OCI-LY1 (cell line): Measurements from ENCODE around the gene CUTA.

Experiments
- H2AFZ ChIP-seq: fragments of 200-600 bp; sonication (generic), shearing (Covaris generic); 2 replicates; pipeline ENCODE4 v1.6.0; 2014; ENCODE audit warnings: antibody characterized with exemption, mild to moderate bottlenecking, low read length
- H3F3A ChIP-seq: fragments of 200-600 bp; sonication (generic), shearing (Covaris generic); 2 replicates; pipeline ENCODE4 v1.6.0; 2014; ENCODE audit warnings: mild to moderate bottlenecking, antibody characterized with exemption, low read length, moderate library complexity; ENCODE audit not compliant: insufficient read depth
- H3K27ac ChIP-seq: fragments of 200-600 bp; sonication (generic); 2 replicates; pipeline ENCODE4 v1.5.1; 2014; ENCODE audit warnings: low read length, mixed run types, mild to moderate bottlenecking, low read depth; ENCODE audit not compliant: poor library complexity, severe bottlenecking
- H3K27me3 ChIP-seq: fragments of 200-600 bp; sonication (generic); 2 replicates; pipeline ENCODE4 v1.6.0; 2014; ENCODE audit warnings: antibody characterized with exemption, mild to moderate bottlenecking, low read length, moderate library complexity; ENCODE audit not compliant: insufficient read depth
- H3K36me3 ChIP-seq: fragments of 200-600 bp; sonication (generic); 2 replicates; pipeline ENCODE4 v1.6.1; 2014; ENCODE audit warnings: mild to moderate bottlenecking, antibody characterized with exemption, low read length, moderate library complexity, mixed read lengths; ENCODE audit not compliant: insufficient read depth
- H3K4me1 ChIP-seq: fragments of 200-600 bp; sonication (generic); 2 replicates; pipeline ENCODE4 v1.5.1; 2014; ENCODE audit warnings: mild to moderate bottlenecking, low read length, moderate library complexity; ENCODE audit not compliant: insufficient read depth, severe bottlenecking
- H3K4me2 ChIP-seq: fragments of 200-600 bp; sonication (generic), shearing (Covaris generic); 2 replicates; pipeline ENCODE4 v1.6.1; 2014; ENCODE audit warnings: low read length
- H3K4me3 ChIP-seq: fragments of 200-600 bp; sonication (generic); 2 replicates; pipeline ENCODE4 v1.5.1; 2014; ENCODE audit warnings: low read length, low read depth, mild to moderate bottlenecking, mixed read lengths; ENCODE audit not compliant: poor library complexity, severe bottlenecking
- H3K79me2 ChIP-seq: fragments of 200-600 bp; shearing (Covaris generic); 2 replicates; pipeline ENCODE4 v1.6.1; 2016; ENCODE audit warnings: mixed run types, low read length, mixed read lengths; ENCODE audit not compliant: insufficient read depth
- H3K9ac ChIP-seq: fragments of 200-600 bp; sonication (generic), shearing (Covaris generic); 2 replicates; pipeline ENCODE4 v1.6.1; 2014; ENCODE audit warnings: mild to moderate bottlenecking, low read length, mixed read lengths
- H3K9me2 ChIP-seq: fragments of 200-600 bp; sonication (generic), shearing (Covaris generic); 2 replicates; pipeline ENCODE4 v1.6.1; 2014; ENCODE audit warnings: low read depth, mild to moderate bottlenecking, low read length, mixed read lengths
- H3K9me3 ChIP-seq: fragments of 200-600 bp; shearing (Covaris generic); 2 replicates; pipeline ENCODE4 v1.6.1; 2014; ENCODE audit warnings: low read length, mixed read lengths
- H4K20me1 ChIP-seq: fragments of 200-600 bp; sonication (generic), shearing (Covaris generic); 2 replicates; pipeline ENCODE4 v1.6.0; 2016; ENCODE audit warnings: mild to moderate bottlenecking, low read length; ENCODE audit not compliant: insufficient read depth
- EZH2 ChIP-seq: fragments of 200-600 bp; sonication (generic), shearing (Covaris generic); IDR thresholded peaks from 2 replicates; pipeline ENCODE4 v1.8.0; 2017; ENCODE audit warnings: borderline replicate concordance, mixed run types, mild to moderate bottlenecking, antibody characterized with exemption, low read length, moderate library complexity, mixed read lengths
- TF ChIP-seq, protein P1 (sequence below): fragments of 200-600 bp; sonication (generic), shearing (Covaris generic); IDR thresholded peaks from 2 replicates; pipeline ENCODE4 v1.5.1; 2017; ENCODE audit warnings: mild to moderate bottlenecking, antibody characterized with exemption, low read length, moderate library complexity, mixed read lengths

CUTA gene

DNA sequence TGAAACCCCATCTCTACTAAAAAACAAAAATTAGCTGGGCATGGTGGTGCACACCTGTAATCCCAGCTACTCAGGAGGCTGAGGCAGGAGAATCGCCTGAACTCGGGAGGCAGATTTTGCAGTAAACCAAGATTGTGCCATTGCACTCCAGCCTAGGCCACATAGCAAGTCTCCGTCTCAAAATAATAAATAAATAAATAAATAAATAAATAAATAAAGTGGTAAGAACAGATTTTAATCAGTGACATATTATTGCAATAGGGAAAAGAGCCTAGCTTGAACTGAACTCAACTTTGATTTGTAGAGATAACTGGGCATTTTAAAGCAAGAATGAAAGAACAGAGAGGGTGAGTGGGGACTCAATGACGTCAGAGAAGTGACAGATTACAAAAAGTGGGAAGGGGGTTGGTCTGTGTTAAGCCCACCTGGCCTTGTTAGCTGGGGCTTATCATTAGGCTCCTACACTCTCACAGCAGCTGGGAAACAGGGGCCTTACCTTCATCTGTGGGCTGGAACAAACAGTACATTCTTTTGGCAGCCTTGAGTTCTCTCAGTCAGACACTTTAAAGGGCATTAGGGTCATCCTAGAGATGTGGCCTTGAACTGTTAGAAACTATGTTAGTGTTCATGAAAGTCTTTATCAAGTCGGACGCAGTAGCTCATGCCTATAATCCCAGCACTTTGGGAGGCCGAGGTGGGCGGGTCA is 50.7 kb downstream of the CUTA start:
- Histone ChIP-seq H3K79me2 (no peaks in the 10 kb centered on the region), H3F3A (no peaks in the 10 kb centered on the region), H3K4me3 (no peak overlapping the region), H3K4me2 (no peak overlapping the region), H3K27me3 (no peaks in the 10 kb centered on the region), H3K9me2 (no peaks in the 10 kb centered on the region), H2AFZ (no peak overlapping the region), H3K9ac (no peak overlapping the region), H3K4me1 (no peaks in the 10 kb centered on the region), H4K20me1 (no peaks in the 10 kb centered on the region), H3K9me3 (no peaks in the 10 kb centered on the region), H3K36me3 (no peaks in the 10 kb centered on the region), H3K27ac (no peak overlapping the region)
- no peak for TF ChIP-seq EZH2
- TF ChIP-seq, protein P1, sequence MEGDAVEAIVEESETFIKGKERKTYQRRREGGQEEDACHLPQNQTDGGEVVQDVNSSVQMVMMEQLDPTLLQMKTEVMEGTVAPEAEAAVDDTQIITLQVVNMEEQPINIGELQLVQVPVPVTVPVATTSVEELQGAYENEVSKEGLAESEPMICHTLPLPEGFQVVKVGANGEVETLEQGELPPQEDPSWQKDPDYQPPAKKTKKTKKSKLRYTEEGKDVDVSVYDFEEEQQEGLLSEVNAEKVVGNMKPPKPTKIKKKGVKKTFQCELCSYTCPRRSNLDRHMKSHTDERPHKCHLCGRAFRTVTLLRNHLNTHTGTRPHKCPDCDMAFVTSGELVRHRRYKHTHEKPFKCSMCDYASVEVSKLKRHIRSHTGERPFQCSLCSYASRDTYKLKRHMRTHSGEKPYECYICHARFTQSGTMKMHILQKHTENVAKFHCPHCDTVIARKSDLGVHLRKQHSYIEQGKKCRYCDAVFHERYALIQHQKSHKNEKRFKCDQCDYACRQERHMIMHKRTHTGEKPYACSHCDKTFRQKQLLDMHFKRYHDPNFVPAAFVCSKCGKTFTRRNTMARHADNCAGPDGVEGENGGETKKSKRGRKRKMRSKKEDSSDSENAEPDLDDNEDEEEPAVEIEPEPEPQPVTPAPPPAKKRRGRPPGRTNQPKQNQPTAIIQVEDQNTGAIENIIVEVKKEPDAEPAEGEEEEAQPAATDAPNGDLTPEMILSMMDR: no peak
